Astrocyte (in vitro differentiated cells and primary cell): ENCODE measurements around the gene EFNA2. TPM values are rescaled to one million over a fixed set of nuclear protein-coding genes. Genes with fewer than 3 reads are reported as not detected.

Source experiments
- DNase-seq: peaks from one replicate; pipeline ENCODE4 v3.0.0-alpha.2; 2010; ENCODE audit warnings: low read depth
- FAIRE-seq: peaks from 2 replicates; lab custom pipeline; 2011; peaks lifted over from hg19 to GRCh38; lab: Jason Lieb, UNC
- H2AFZ ChIP-seq: 2 replicates; pipeline ENCODE4 v1.6.0; 2012; ENCODE audit warnings: low read depth, low read length, inconsistent platforms
- H3K27ac ChIP-seq: 2 replicates; pipeline ENCODE4 v1.5.1; 2011; ENCODE audit warnings: low read depth, low read length, inconsistent platforms
- H3K27me3 ChIP-seq: 2 replicates; pipeline ENCODE4 v1.6.0; 2011; ENCODE audit warnings: low read length, inconsistent platforms; ENCODE audit not compliant: insufficient read depth
- H3K36me3 ChIP-seq: 2 replicates; pipeline ENCODE4 v1.5.1; 2011; ENCODE audit warnings: low read length, inconsistent platforms; ENCODE audit not compliant: insufficient read depth
- H3K4me1 ChIP-seq: 2 replicates; pipeline ENCODE4 v1.5.1; 2011; ENCODE audit warnings: low read length, inconsistent platforms; ENCODE audit not compliant: insufficient read depth
- H3K4me2 ChIP-seq: 2 replicates; pipeline ENCODE4 v1.6.0; 2012; ENCODE audit warnings: low read length, inconsistent platforms
- H3K4me3 ChIP-seq: 2 replicates; pipeline ENCODE4 v1.5.1; 2011; ENCODE audit warnings: low read depth, mild to moderate bottlenecking, low read length, inconsistent platforms; ENCODE audit not compliant: insufficient read depth
- H3K79me2 ChIP-seq: 2 replicates; pipeline ENCODE4 v1.6.0; 2012; ENCODE audit warnings: mild to moderate bottlenecking, low read length, inconsistent platforms; ENCODE audit not compliant: insufficient read depth
- H3K9ac ChIP-seq: 2 replicates; pipeline ENCODE4 v1.6.0; 2012; ENCODE audit warnings: mild to moderate bottlenecking, low read length, inconsistent platforms
- H3K9me3 ChIP-seq: 2 replicates; pipeline ENCODE4 v1.5.1; 2012; ENCODE audit warnings: low read depth, mild to moderate bottlenecking, low read length, inconsistent platforms; ENCODE audit not compliant: insufficient read depth
- H4K20me1 ChIP-seq: 2 replicates; pipeline ENCODE4 v1.6.0; 2012; ENCODE audit warnings: low read length, inconsistent platforms; ENCODE audit not compliant: insufficient read depth
- H3K27ac Mint-ChIP-seq: one replicate; pipeline ENCODE4 v1.8.0; 2021; ENCODE audit warnings: mild to moderate bottlenecking, mixed read lengths; ENCODE audit not compliant: unreplicated experiment
- H3K27me3 Mint-ChIP-seq: one replicate; pipeline ENCODE4 v1.8.0; 2021; ENCODE audit warnings: low read depth, mixed read lengths; ENCODE audit not compliant: unreplicated experiment
- H3K36me3 Mint-ChIP-seq: one replicate; pipeline ENCODE4 v1.8.0; 2021; ENCODE audit warnings: low read depth, mixed read lengths; ENCODE audit not compliant: unreplicated experiment
- H3K4me1 Mint-ChIP-seq: one replicate; pipeline ENCODE4 v1.8.0; 2021; ENCODE audit warnings: low read depth, mixed read lengths; ENCODE audit not compliant: unreplicated experiment
- H3K4me3 Mint-ChIP-seq: one replicate; pipeline ENCODE4 v1.8.0; 2021; ENCODE audit warnings: mild to moderate bottlenecking, moderate library complexity, mixed read lengths; ENCODE audit not compliant: unreplicated experiment
- H3K9me3 Mint-ChIP-seq: one replicate; pipeline ENCODE4 v1.8.0; 2021; ENCODE audit warnings: mild to moderate bottlenecking, mixed read lengths; ENCODE audit not compliant: unreplicated experiment
- CTCF ChIP-seq: IDR thresholded peaks from 2 replicates; pipeline ENCODE4 v1.5.1; 2011; ENCODE audit warnings: low read depth, mild to moderate bottlenecking, inconsistent platforms, low read length, moderate library complexity; ENCODE audit not compliant: insufficient read depth
- EZH2 ChIP-seq: IDR thresholded peaks from 2 replicates; pipeline ENCODE4 v1.6.1; 2012; ENCODE audit warnings: mild to moderate bottlenecking, low read length, inconsistent platforms; ENCODE audit not compliant: insufficient read depth
- total RNA-seq: library from RNA; stranded (reverse); gene quantifications from 2 replicates; pipeline ENCODE4 v1.2.1, GENCODE V29; 2021

EFNA2 gene
- total RNA-seq, 1 donor from 2014 or later = 8.4 TPM

- Histone ChIP-seq H3K27ac (peak within 1 kb of the TSS; percentile 92), H3K4me1 (peaks cover 49% of the 10 kb centered on the region), H4K20me1 (peaks cover 60% of the 10 kb centered on the region), H3K36me3 (peaks cover 26% of the 10 kb centered on the region), H2AFZ (peak within 1 kb of the TSS; percentile 79), H3K9me3 (no peaks in the 10 kb centered on the region), H3K27me3 (no peaks in the 10 kb centered on the region), H3K4me3 (peak within 1 kb of the TSS; percentile 61), H3K4me2 (peak within 1 kb of the TSS; percentile 96), H3K79me2 (peaks cover 60% of the 10 kb centered on the region), H3K9ac (peak within 1 kb of the TSS; percentile 87)
- DNase-seq (peak; percentile 92), FAIRE-seq (no peak)
- Mint-ChIP-seq H3K4me3 (peak within 1 kb of the TSS; percentile 78), H3K4me1 (peaks cover 24% of the 10 kb centered on the region), H3K27me3 (no peaks in the 10 kb centered on the region), H3K27ac (peak within 1 kb of the TSS; percentile 53), H3K9me3 (no peaks in the 10 kb centered on the region), H3K36me3 (peaks cover 17% of the 10 kb centered on the region)
- no peak for TF ChIP-seq CTCF
- TF ChIP-seq EZH2 = no peak
Observed at GRCh38 chr19:1275260-1275975, 10.3 kb upstream of the EFNA2 start, which contains the start of gene FAM174C. Gene FAM174C (plus strand): TSS chr19:1275530. CDS start chr19:1275550, 20 bp downstream.

- TF ChIP-seq CTCF = no peak
- TF ChIP-seq EZH2 = no peak
- peaks cover 53% of the 10 kb centered on the region for H3K79me2 ChIP-seq
- Mint-ChIP-seq H3K36me3 (peaks cover 17% of the 10 kb centered on the region), H3K27me3 (no peaks in the 10 kb centered on the region), H3K4me3 (peak overlapping the region; percentile 78), H3K27ac (no peak overlapping the region), H3K4me1 (peaks cover 19% of the 10 kb centered on the region), H3K9me3 (no peaks in the 10 kb centered on the region)
- H3K27me3 ChIP-seq = no peaks in the 10 kb centered on the region
- H2AFZ ChIP-seq = peak overlapping the region; percentile 37
- H3K27ac ChIP-seq = peak overlapping the region; percentile 92
- peak overlapping the region; percentile 61 for H3K4me3 ChIP-seq
- peak overlapping the region; percentile 96 for H3K4me2 ChIP-seq
- peaks cover 23% of the 10 kb centered on the region for H3K36me3 ChIP-seq
- H3K9ac ChIP-seq = peak overlapping the region; percentile 87
- no peak for DNase-seq
- H3K9me3 ChIP-seq = no peaks in the 10 kb centered on the region
- FAIRE-seq = no peak
- H3K4me1 ChIP-seq = peaks cover 42% of the 10 kb centered on the region
- H4K20me1 ChIP-seq = peaks cover 54% of the 10 kb centered on the region
Observed at GRCh38 chr19:1275976-1276627, 9.6 kb upstream of the EFNA2 start.
